ENCODE measurements around the gene NRXN2.
"Not testable (repeated sequence)": the region's sequence is repeated elsewhere in the genome, so short reads cannot be mapped to it uniquely, and the experiment has no call there.

Gene NRXN2

GRCh38 chr11:64601605-64602465 lies 121.2 kb downstream of the NRXN2 start:
- no peak for DNase-seq

- DNase-seq: no peak
Observed at GRCh38 chr11:64600281-64600992, 122.6 kb downstream of the NRXN2 start.

- no peak for DNase-seq
Observed at GRCh38 chr11:64599698-64600211, 123.2 kb downstream of the NRXN2 start.

- no peak for DNase-seq
Observed at GRCh38 chr11:64598797-64599697, 124.0 kb downstream of the NRXN2 start.

- no peak for DNase-seq
Observed at GRCh38 chr11:64598106-64598796, 124.7 kb downstream of the NRXN2 start.

GRCh38 chr11:64597671-64598101 lies 125.3 kb downstream of the NRXN2 start:
- DNase-seq: no peak

GRCh38 chr11:64595922-64596321 lies 127.1 kb downstream of the NRXN2 start:
- DNase-seq: not testable (repeated sequence)

- no peak for DNase-seq
Observed at GRCh38 chr11:64594159-64594939, 128.6 kb downstream of the NRXN2 start.

GRCh38 chr11:64593156-64594105 lies 129.6 kb downstream of the NRXN2 start:
- no peak for DNase-seq

- DNase-seq: no peak
Observed at GRCh38 chr11:64592656-64593055, 130.3 kb downstream of the NRXN2 start.

GRCh38 chr11:64592234-64592615 lies 130.8 kb downstream of the NRXN2 start:
- DNase-seq: no peak

- no peak for DNase-seq
Observed at GRCh38 chr11:64591257-64592233, 131.5 kb downstream of the NRXN2 start.

GRCh38 chr11:64590763-64591221 lies 132.2 kb downstream of the NRXN2 start, which contains the start of gene SLC22A12:
Gene SLC22A12, plus strand, starts transcription at chr11:64591220. Its CDS starts 337 bp downstream, at chr11:64591557.
- no peak for DNase-seq

- DNase-seq: no peak
Observed at GRCh38 chr11:64588701-64589100, 134.3 kb downstream of the NRXN2 start.

GRCh38 chr11:64586366-64586765 lies 136.6 kb downstream of the NRXN2 start:
- no peak for DNase-seq

GRCh38 chr11:64585150-64585549 lies 137.8 kb downstream of the NRXN2 start:
- no peak for DNase-seq

GRCh38 chr11:64583296-64584262 lies 139.4 kb downstream of the NRXN2 start:
- no peak for DNase-seq

All from hippocampal formation (tissue), 2 donors.